PC-3 (cell line): ENCODE results near the gene PCDH1. TPM values are rescaled to one million over a fixed set of nuclear protein-coding genes. Genes with fewer than 3 reads are reported as not detected.

Source experiments
- ATAC-seq: fragments of 200-7000 bp; cut with Tn5 transposase; 2 replicates; pipeline ENCODE4 v1.9.1; 2020; ENCODE audit warnings: mild to moderate bottlenecking, moderate library complexity
- BruUV-seq: library from RNA; stranded (reverse); fragments of 400-500 nt; replicated peaks from 2 replicates; lab custom pipeline; 2021; lab: Mats Ljungman, UMichigan
- CTCF ChIA-PET: fragments of 300-600 bp; sonication (Branson Sonifier 250); formaldehyde crosslinking; loops from one replicate; lab custom pipeline; 2022; ENCODE audit warnings: antibody characterized with exemption; lab: Charles Lee
- POLR2A ChIA-PET: fragments of 300-600 bp; sonication (Branson Sonifier 250); formaldehyde crosslinking; loops from one replicate; lab custom pipeline; 2022; ENCODE audit warnings: antibody characterized with exemption; ENCODE audit not compliant: unreplicated experiment; lab: Charles Lee
- DNase-seq: peaks from one replicate; pipeline ENCODE4 v3.0.0-alpha.2; 2015
- H2AFZ ChIP-seq: fragments of 300-600 bp; sonication (generic); 2 replicates; pipeline ENCODE4 v1.6.0; 2016; ENCODE audit warnings: antibody characterized with exemption, low read length
- H3F3A ChIP-seq: fragments of 300-600 bp; sonication (generic); one replicate; pipeline ENCODE4 v1.6.0; 2017; ENCODE audit warnings: antibody characterized with exemption, low read length, control low read depth, mild to moderate bottlenecking; ENCODE audit not compliant: unreplicated experiment
- H3K27ac ChIP-seq: fragments of 300-600 bp; sonication (generic); 2 replicates; pipeline ENCODE4 v1.5.1; 2016; ENCODE audit warnings: mild to moderate bottlenecking, low read length
- H3K27me3 ChIP-seq: fragments of 300-600 bp; sonication (generic); 2 replicates; pipeline ENCODE4 v1.6.1; 2016; ENCODE audit warnings: low read length, mixed read lengths
- H3K36me3 ChIP-seq: fragments of 300-600 bp; sonication (generic); 2 replicates; pipeline ENCODE4 v1.6.1; 2016; ENCODE audit warnings: low read depth, mixed run types, low read length, mixed read lengths
- H3K4me1 ChIP-seq: fragments of 300-600 bp; sonication (generic); 2 replicates; pipeline ENCODE4 v1.5.1; 2016; ENCODE audit warnings: low read length; ENCODE audit not compliant: insufficient read depth
- H3K4me2 ChIP-seq: fragments of 300-600 bp; sonication (generic); 2 replicates; pipeline ENCODE4 v1.6.0; 2016; ENCODE audit warnings: low read length
- H3K4me3 ChIP-seq: fragments of 300-600 bp; sonication (generic); 2 replicates; pipeline ENCODE4 v1.5.1; 2016; ENCODE audit warnings: mild to moderate bottlenecking, low read length, mixed read lengths
- H3K79me2 ChIP-seq: fragments of 300-600 bp; sonication (generic); 2 replicates; pipeline ENCODE4 v1.6.1; 2017; ENCODE audit warnings: low read length, mixed read lengths
- H3K9ac ChIP-seq: fragments of 300-600 bp; sonication (generic); 2 replicates; pipeline ENCODE4 v1.6.0; 2016; ENCODE audit warnings: mild to moderate bottlenecking, low read length
- H3K9me2 ChIP-seq: fragments of 300-600 bp; sonication (generic); replicated peaks from 2 replicates; pipeline ENCODE4 v1.6.1; 2016; ENCODE audit warnings: mixed run types, low read length, mixed read lengths
- H3K9me3 ChIP-seq: fragments of 300-600 bp; sonication (generic); 2 replicates; pipeline ENCODE4 v1.6.1; 2016; ENCODE audit warnings: low read length, mixed read lengths
- H4K20me1 ChIP-seq: fragments of 300-600 bp; sonication (generic); 2 replicates; pipeline ENCODE4 v1.6.1; 2016; ENCODE audit warnings: low read length, mixed read lengths
- CTCF ChIP-seq: fragments of 300-600 bp; sonication (generic); conservative IDR thresholded peaks from 2 replicates; pipeline ENCODE4 v1.5.1; 2017; ENCODE audit warnings: antibody characterized with exemption, low read depth, mild to moderate bottlenecking, low read length
- EZH2 ChIP-seq: fragments of 300-600 bp; sonication (generic); IDR thresholded peaks from one replicate; pipeline ENCODE4 v1.6.1; 2017; ENCODE audit warnings: antibody characterized with exemption, mild to moderate bottlenecking, low read length; ENCODE audit not compliant: unreplicated experiment
- EZH2phosphoT487 ChIP-seq: fragments of 300-600 bp; sonication (generic); IDR thresholded peaks from 2 replicates; pipeline ENCODE4 v1.6.1; 2018; ENCODE audit warnings: mild to moderate bottlenecking, antibody characterized with exemption, low read length, borderline replicate concordance
- intact Hi-C: fragments of 100-400 bp; cut with micrococcal nuclease; formaldehyde crosslinking; loops from 2 replicates; pipeline ENCODE4 v1.9.0; 2023
- total RNA-seq: library from RNA; depleted of rRNA; stranded (reverse); fragments of >200 nt; gene quantifications from 2 replicates; pipeline ENCODE4 v1.2.3, GENCODE V29; 2014

Gene PCDH1
- total RNA-seq, 1 experiment from 2014 or later, result 55.8 TPM

- no peaks in the 10 kb centered on the region; the same call in 1 of the 2 replicates for H3K4me1 ChIP-seq
- no peak overlapping the region for H3K9ac ChIP-seq
- H3K27me3 ChIP-seq, result no peaks in the 10 kb centered on the region
- BruUV-seq, result no TSS peak
- no peak overlapping the region for H3K4me2 ChIP-seq
- H4K20me1 ChIP-seq, result no peaks in the 10 kb centered on the region
- intact Hi-C loops, result no loop called here
- no peaks in the 10 kb centered on the region for H3K36me3 ChIP-seq
- H2AFZ ChIP-seq, result no peak overlapping the region
- TF ChIP-seq EZH2 (no peak), EZH2phosphoT487 (no peak), CTCF (no peak)
- no peaks in the 10 kb centered on the region for H3K9me3 ChIP-seq
- no peaks in the 10 kb centered on the region for H3F3A ChIP-seq
- ChIA-PET CTCF (no interaction called here), POLR2A (no interaction called here)
- H3K79me2 ChIP-seq, result no peaks in the 10 kb centered on the region
- ATAC-seq (no peak), DNase-seq (no peak)
- no peaks in the 10 kb centered on the region for H3K9me2 ChIP-seq
- H3K27ac ChIP-seq, result no peak overlapping the region
- H3K4me3 ChIP-seq, result no peak overlapping the region
Observed at GRCh38 chr5:141856037-141856790, 22.0 kb downstream of the PCDH1 start.

- H3K9ac ChIP-seq, result no peak overlapping the region
- H3K4me3 ChIP-seq, result no peak overlapping the region
- no peaks in the 10 kb centered on the region for H4K20me1 ChIP-seq
- no peak overlapping the region for H3K27ac ChIP-seq
- POLR2A ChIA-PET, result no interaction called here
- DNase-seq, result no peak
- intact Hi-C loops, result no loop called here
- H2AFZ ChIP-seq, result no peak overlapping the region
- ATAC-seq, result no peak; the same call in 1 of the 2 replicates
- no peaks in the 10 kb centered on the region for H3K79me2 ChIP-seq
- BruUV-seq, result no TSS peak
- no peak overlapping the region for H3K4me2 ChIP-seq
- H3K9me3 ChIP-seq, result no peaks in the 10 kb centered on the region
- CTCF ChIA-PET, result no interaction called here
- H3K27me3 ChIP-seq, result no peaks in the 10 kb centered on the region
- no peaks in the 10 kb centered on the region for H3K9me2 ChIP-seq
- no peaks in the 10 kb centered on the region for H3K36me3 ChIP-seq
- H3F3A ChIP-seq, result no peaks in the 10 kb centered on the region
- no peaks in the 10 kb centered on the region; the same call in 1 of the 2 replicates for H3K4me1 ChIP-seq
- TF ChIP-seq EZH2, result no peak
- no peak for TF ChIP-seq EZH2phosphoT487
- TF ChIP-seq CTCF, result no peak
Observed at GRCh38 chr5:141855265-141856036, 22.8 kb downstream of the PCDH1 start.
